HEK293T (cell line): ENCODE results near the gene MCM9.

Experiments used
- CTCF ChIA-PET: fragments of 350-600 bp; formaldehyde crosslinking; extraction: SDS; loops from one replicate; lab custom pipeline; 2021; ENCODE audit warnings: antibody characterized with exemption, inconsistent platforms; lab: Yijun Ruan, JAX
- POLR2A ChIA-PET: fragments of 350-600 bp; formaldehyde crosslinking; extraction: SDS; loops from one replicate; lab custom pipeline; 2020; ENCODE audit warnings: antibody characterized with exemption, inconsistent platforms; lab: Yijun Ruan, JAX
- DNase-seq: peaks from one replicate; pipeline ENCODE4 v3.0.0; 2012; ENCODE audit warnings: mixed read lengths; ENCODE audit errors: extremely low spot score
- ARNT ChIP-seq: fragments of 450-650 bp; IDR thresholded peaks from 2 replicates; pipeline ENCODE4 v1.6.1; 2017; ENCODE audit warnings: mild to moderate bottlenecking
- BHLHE40 ChIP-seq: fragments of 450-650 bp; IDR thresholded peaks from 2 replicates; pipeline ENCODE4 v1.6.1; 2016; ENCODE audit warnings: mild to moderate bottlenecking, moderate library complexity, borderline replicate concordance
- CTBP1 ChIP-seq: fragments of 450-650 bp; IDR thresholded peaks from 2 replicates; pipeline ENCODE4 v1.6.1; 2016; ENCODE audit warnings: borderline replicate concordance
- ELF4 ChIP-seq: fragments of 450-650 bp; IDR thresholded peaks from 2 replicates; pipeline ENCODE4 v1.6.1; 2017; ENCODE audit warnings: antibody characterized with exemption
- FOXA1 ChIP-seq: fragments of 450-650 bp; IDR thresholded peaks from 2 replicates; pipeline ENCODE4 v1.6.1; 2016; ENCODE audit warnings: mild to moderate bottlenecking
- FOXK2 ChIP-seq: fragments of 450-650 bp; IDR thresholded peaks from 2 replicates; pipeline ENCODE4 v1.6.1; 2016; ENCODE audit warnings: mild to moderate bottlenecking
- FOXM1 ChIP-seq: fragments of 450-650 bp; IDR thresholded peaks from 2 replicates; pipeline ENCODE4 v1.6.1; 2017; ENCODE audit warnings: mild to moderate bottlenecking, borderline replicate concordance
- HDGF ChIP-seq: fragments of 450-650 bp; IDR thresholded peaks from 2 replicates; pipeline ENCODE4 v1.6.1; 2017; ENCODE audit warnings: antibody characterized with exemption, borderline replicate concordance
- L3MBTL2 ChIP-seq: fragments of 450-650 bp; conservative IDR thresholded peaks from 2 replicates; pipeline ENCODE4 v1.6.1; 2016; ENCODE audit warnings: mild to moderate bottlenecking
- LEF1 ChIP-seq: fragments of 450-650 bp; IDR thresholded peaks from 2 replicates; pipeline ENCODE4 v1.6.1; 2017; ENCODE audit warnings: mild to moderate bottlenecking, borderline replicate concordance
- NFRKB ChIP-seq: fragments of 450-650 bp; IDR thresholded peaks from 2 replicates; pipeline ENCODE4 v1.6.1; 2016; ENCODE audit warnings: mild to moderate bottlenecking, moderate library complexity
- SP1 ChIP-seq: fragments of 450-650 bp; IDR thresholded peaks from 2 replicates; pipeline ENCODE4 v1.6.1; 2017
- SUZ12 ChIP-seq: fragments of 450-650 bp; IDR thresholded peaks from 2 replicates; pipeline ENCODE4 v1.6.1; 2016; ENCODE audit warnings: mild to moderate bottlenecking
- TARDBP ChIP-seq: fragments of 450-650 bp; IDR thresholded peaks from 2 replicates; pipeline ENCODE4 v1.6.1; 2016
- ZNF384 ChIP-seq: fragments of 450-650 bp; IDR thresholded peaks from 2 replicates; pipeline ENCODE4 v1.6.1; 2016
- TF ChIP-seq, protein P1 (sequence below): fragments of 450-650 bp; IDR thresholded peaks from 2 replicates; pipeline ENCODE4 v1.6.1; 2016

Gene MCM9

DNA sequence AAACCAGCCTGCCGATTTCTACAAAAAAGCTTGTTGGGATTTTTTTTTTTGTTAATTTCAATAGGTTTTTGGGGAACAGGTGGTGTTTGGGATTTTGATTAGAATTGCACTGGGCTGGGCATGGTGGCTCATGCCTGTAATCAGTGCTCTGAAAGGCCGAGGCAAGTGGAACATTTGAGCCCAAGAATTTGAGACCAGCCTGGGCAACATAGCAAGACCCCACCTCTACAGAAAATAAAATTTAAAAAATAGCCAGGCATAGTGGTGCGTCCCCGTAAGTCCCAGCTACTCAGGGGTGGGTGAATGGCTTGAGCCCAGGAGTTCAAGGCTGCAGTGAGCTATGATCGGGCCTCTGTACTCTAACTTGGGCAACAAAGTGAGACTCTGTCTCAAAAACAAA lies 81.6 kb downstream of the MCM9 start:
- TF ChIP-seq TARDBP (no peak), ELF4 (no peak), SUZ12 (no peak), L3MBTL2 (no peak), LEF1 (no peak), ARNT (no peak), CTBP1 (no peak), FOXK2 (no peak), NFRKB (no peak), FOXA1 (no peak), FOXM1 (no peak), BHLHE40 (no peak), SP1 (no peak), HDGF (no peak), ZNF384 (no peak)
- TF ChIP-seq, protein P1, sequence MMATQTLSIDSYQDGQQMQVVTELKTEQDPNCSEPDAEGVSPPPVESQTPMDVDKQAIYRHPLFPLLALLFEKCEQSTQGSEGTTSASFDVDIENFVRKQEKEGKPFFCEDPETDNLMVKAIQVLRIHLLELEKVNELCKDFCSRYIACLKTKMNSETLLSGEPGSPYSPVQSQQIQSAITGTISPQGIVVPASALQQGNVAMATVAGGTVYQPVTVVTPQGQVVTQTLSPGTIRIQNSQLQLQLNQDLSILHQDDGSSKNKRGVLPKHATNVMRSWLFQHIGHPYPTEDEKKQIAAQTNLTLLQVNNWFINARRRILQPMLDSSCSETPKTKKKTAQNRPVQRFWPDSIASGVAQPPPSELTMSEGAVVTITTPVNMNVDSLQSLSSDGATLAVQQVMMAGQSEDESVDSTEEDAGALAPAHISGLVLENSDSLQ, result no peak
- POLR2A ChIA-PET, result no interaction called here
- DNase-seq, result no peak
- CTCF ChIA-PET, result interaction anchor here (0.6 kb wide), 1 partner anchor 28 kb away, joined by 3 read pairs; no protein-coding TSS in a partner anchor

DNA sequence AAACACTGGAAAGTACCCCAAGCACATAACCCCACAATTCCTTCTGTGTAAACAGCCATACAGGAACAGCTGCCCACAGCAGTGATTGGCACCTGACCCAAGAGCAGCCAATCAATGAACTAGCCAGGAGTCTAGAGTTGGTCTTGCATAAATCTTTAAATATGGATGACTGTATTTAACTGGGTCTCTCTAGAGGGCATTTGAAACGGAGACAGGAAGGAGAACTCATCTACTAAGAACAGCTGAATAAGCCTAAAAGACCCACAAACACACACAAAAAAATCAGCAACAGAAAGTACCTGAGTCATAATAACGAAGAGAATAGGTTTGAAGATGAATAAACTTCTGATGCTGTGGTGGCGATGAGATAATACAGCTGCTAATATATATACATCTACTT lies 90.0 kb downstream of the MCM9 start:
- ChIA-PET POLR2A (no interaction called here), CTCF (no interaction called here)
- no peak for DNase-seq
- TF ChIP-seq FOXA1, result no peak
- TF ChIP-seq SP1, result no peak
- TF ChIP-seq SUZ12, result no peak
- no peak for TF ChIP-seq HDGF
- TF ChIP-seq ZNF384, result no peak
- no peak for TF ChIP-seq NFRKB
- no peak for TF ChIP-seq TARDBP
- TF ChIP-seq, protein P1, result no peak
- no peak for TF ChIP-seq L3MBTL2
- no peak for TF ChIP-seq LEF1

DNA sequence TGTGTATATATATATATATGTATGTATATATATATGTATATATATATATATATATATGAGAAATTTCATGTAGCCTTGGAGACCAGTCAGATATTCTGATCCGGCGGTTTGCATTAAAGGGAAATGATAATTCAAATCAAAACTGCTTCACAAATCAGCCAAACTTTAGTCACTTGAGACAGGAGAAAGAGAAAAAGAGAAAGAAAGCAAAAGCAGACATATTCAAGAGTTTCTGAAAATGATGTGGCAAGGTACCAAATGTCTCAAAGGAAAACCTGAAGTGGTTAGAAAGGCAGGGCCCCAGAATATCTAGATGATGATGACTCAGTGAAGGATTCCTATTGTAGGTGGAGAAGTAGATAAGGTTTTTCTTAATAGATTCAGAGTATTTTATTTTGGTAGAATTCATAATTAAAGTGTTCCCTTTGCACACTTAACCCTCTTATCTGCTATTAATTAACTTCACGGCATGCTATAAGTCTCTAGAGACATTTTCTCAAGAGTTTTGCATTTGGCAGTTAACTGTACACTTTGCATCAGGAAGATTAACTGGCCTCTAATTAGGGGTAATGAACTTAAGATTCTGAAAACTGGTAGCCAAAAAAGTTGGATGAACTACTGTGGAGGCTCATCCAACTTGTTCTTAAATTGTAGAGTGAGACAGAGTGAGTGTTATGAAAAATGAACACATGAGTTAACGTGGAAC lies 91.1 kb downstream of the MCM9 start:
- ChIA-PET POLR2A (no interaction called here), CTCF (no interaction called here)
- no peak for DNase-seq
- no peak for TF ChIP-seq SP1
- TF ChIP-seq NFRKB, result no peak
- no peak for TF ChIP-seq LEF1
- no peak for TF ChIP-seq ZNF384

DNA sequence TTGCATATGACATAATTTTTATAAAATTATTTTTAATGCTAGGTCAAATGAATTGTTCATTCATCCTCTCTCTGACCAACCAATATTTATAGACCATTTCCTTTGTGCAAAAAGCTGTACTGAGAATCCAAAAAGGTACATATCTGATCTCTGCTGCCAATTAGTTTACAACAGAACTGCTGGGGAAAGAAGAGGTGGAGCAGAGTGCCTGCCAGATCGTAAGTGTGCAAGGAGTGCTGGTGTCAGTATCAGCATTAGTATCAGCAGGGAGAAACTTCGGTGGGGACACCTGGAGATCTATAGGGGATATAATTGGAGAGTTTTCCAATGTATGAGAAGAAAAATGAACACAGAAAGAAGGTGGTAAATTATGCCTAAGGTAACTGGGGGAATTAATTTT lies 104.3 kb downstream of the MCM9 start:
- no peak for TF ChIP-seq BHLHE40
- TF ChIP-seq, protein P1, result no peak
- TF ChIP-seq SUZ12, result no peak
- no peak for TF ChIP-seq LEF1
- TF ChIP-seq FOXM1, result no peak
- POLR2A ChIA-PET, result no interaction called here
- CTCF ChIA-PET, result no interaction called here

DNA sequence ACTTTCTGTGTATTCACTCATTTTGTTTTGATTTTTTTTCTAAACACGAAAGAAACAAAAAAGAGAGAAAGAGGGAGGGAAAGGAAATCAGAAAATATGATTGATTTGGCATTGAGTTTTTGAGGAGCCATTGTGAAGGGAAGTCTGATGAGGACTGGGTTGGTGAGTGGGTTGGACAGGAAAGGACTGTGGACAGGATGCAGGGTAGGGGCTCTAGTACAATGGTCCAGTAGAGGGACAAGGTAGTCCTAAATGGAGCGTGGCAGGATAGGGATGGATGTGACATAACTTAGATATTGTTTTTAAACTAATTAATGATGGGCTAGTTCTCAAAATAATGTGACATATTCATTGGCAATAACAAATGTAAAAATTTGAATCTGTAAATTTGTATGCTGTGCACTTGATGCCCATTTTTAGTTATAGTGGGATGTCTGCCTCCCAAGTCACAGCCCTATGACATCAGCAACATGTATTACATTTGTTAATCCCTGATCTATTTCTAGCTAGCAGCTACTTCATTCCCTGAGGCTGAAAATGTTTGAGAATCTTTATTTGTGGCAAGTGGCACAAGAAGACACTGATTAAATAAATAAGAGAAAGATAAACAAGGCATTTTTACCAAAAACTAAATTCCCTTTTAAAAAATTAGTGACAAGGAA lies 105.0 kb downstream of the MCM9 start:
- TF ChIP-seq HDGF (no peak), CTBP1 (no peak), TARDBP (no peak), BHLHE40 (no peak), L3MBTL2 (no peak), SUZ12 (no peak), FOXK2 (no peak), ELF4 (no peak), FOXM1 (no peak), ARNT (no peak), LEF1 (no peak), NFRKB (no peak), SP1 (no peak), ZNF384 (no peak), FOXA1 (no peak)
- TF ChIP-seq, protein P1, result no peak
- DNase-seq, result no peak
- POLR2A ChIA-PET, result no interaction called here
- CTCF ChIA-PET, result interaction anchor here (0.7 kb wide), 1 partner anchor 52 kb away, joined by 3 read pairs; no protein-coding TSS in a partner anchor

More for the DNA sequence above, 104.3 kb downstream of the MCM9 start:
- no peak for DNase-seq

DNA sequence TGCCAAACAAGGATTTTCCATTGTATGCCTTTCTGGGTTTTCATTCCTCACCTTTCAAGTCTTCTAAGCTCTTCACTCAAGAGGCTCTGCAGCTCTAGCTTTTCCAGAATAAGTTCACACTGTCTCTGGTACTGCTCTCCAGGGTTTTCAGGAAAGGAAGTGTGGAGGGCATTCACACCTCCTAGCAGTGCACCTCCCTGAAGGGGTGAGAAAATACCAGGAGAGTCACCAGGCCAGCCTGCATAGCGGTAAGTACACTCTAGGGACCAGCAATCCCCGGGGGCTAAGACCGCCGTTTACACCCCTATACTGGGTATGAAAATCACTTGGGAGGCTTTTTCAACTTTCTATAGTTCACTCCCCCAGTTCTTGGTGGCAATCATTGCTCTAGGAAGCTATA lies 108.9 kb downstream of the MCM9 start:
- ChIA-PET POLR2A (no interaction called here), CTCF (no interaction called here)

More for the DNA sequence above, 108.9 kb downstream of the MCM9 start:
- no peak for DNase-seq
- no peak for TF ChIP-seq LEF1
- TF ChIP-seq FOXA1, result no peak
- TF ChIP-seq ARNT, result no peak
- no peak for TF ChIP-seq L3MBTL2
- no peak for TF ChIP-seq BHLHE40
- TF ChIP-seq NFRKB, result no peak
- TF ChIP-seq ELF4, result no peak
- no peak for TF ChIP-seq TARDBP
- no peak for TF ChIP-seq FOXM1
- TF ChIP-seq CTBP1, result no peak
- TF ChIP-seq SUZ12, result no peak
- TF ChIP-seq, protein P1, result no peak
- no peak for TF ChIP-seq FOXK2
- TF ChIP-seq SP1, result no peak
- TF ChIP-seq HDGF, result no peak
- no peak for TF ChIP-seq ZNF384
